HG03342 (cell line): Measurements from ENCODE around the gene CAMSAP2.

Experiments used
- ATAC-seq: cut with Tn5 transposase; IDR thresholded peaks from one replicate; pipeline ENCODE4 v1.9.1; 2021; ENCODE audit warnings: mild to moderate bottlenecking, moderate library complexity; ENCODE audit not compliant: unreplicated experiment

The CAMSAP2 gene

DNA sequence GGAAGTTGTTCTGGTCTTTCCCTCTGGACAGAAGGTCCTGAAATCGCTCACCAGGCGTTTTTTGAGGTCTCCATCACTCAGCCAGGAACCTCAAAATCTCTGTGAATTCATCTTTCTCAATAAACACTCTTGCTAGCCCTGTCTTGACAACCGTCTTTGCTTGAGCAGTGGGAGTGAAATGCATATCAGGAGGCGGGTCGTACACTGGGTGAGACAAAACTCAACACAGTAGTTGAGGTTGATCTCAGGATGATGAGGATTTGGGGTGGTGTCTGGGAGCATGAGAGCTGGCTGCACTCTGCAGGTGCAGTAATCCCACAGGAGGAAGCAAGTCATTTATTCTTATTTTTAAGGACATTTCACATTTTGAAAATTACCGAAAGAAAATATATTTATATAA lies 136.0 kb downstream of the CAMSAP2 start:
- no peak for ATAC-seq

DNA sequence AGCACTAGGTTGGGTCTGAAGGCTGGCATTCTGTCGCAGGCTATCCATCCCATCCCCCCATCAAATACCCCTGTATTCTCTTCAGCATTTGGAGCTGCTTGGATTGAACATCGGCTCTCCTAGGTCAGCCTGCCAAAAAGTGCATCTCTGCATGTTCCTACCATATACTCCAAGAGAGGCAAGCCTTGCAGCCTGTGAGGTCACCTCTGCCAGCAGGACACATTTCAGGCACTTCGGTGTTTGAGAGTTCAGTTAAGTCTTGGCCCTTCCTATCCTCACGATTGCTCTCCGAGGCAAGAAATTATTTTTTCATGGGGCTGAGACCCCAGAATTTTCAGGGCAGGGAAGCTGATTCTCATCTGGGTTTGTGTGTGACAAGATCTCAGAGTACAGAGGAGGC lies 136.7 kb downstream of the CAMSAP2 start:
- no peak for ATAC-seq

DNA sequence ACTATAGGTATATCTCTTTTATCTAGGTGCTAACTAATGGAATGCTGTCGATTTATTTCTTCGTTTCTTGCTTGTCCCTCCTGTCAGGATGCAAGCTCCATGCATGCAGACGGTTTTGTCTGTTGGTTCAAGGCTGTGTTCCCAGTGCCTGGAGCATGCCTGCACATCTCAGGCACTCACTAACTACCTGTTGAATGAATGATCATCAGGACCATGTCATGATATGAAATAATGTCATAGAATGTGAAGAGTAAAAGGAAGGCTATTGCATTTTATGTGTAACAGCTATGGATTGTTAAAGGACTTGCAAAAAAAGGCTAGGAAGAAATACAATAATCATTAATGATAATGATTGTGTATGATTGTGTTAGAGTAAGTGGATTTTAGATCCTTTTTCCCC lies 138.3 kb downstream of the CAMSAP2 start:
- no peak for ATAC-seq

DNA sequence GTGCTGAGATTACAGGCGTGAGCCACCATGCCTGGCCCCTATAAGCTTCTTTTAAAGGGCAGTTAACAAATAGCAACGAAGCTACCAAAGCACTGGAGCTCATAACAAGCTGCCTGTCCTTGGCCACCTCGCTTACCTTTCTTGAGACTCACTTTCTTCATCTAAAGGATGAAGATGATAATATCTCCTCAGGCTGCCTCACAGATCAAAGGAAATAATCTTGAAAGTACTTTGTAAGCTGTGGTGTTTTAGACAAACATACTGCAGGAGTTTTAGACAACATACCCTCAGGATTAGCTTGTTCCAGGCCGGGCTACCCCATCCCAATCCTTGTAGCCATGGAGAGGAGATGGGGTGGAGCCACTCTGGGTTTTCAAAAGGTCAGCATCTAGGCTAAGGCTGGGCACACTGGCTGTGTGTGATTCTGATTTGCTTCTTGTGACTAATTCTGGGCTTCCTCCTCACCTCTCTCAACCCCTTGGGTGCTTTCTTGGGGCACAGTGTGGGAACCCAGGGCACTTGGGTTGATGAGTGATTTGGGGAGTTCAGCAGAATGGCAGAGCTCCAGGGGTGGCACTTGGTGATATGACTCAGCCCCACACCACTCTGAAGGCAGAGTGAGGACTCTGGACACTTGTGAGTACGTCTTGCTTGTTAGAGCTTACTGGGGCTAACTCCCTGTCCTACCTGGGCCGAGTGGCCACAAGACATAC lies 139.3 kb downstream of the CAMSAP2 start:
- ATAC-seq = peak; percentile 67

DNA sequence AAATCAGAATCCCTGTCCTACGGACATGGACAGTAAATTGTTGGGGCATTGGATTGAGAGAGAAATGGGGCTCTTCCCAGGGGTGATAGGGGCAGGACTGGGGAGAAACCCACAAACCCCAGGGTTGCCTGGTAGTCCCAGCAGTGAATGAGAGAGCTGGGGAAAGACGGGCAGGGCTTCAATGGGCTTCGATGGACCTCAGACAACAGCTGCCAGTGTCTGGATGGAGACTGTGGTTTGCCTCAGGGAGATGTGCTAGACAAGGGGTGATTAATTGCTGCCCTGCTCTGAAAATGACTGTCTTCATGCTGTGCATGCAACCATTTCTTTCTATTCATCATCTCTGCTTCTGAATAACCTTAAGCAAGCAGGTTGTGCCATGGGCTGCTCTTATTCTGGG lies 141.5 kb downstream of the CAMSAP2 start:
- no peak for ATAC-seq

DNA sequence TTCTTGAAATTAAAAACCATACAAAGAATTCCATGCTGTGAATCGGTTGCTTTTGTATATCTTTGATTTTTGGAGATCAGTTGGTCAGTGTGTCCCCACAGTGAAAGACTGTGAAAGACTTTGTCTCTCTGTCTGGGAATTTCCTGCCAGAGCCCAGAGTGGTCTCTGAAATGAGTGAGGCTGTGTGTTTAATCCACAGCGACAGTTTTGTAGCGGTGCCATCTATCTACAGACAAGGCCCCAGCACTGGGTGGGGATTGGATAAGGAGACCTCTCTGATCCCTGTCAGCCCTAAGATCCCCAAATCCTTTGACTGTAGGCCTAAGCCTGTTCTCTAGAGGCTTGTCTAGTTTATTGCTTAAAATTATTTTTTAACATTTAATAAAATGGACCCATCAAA lies 144.4 kb downstream of the CAMSAP2 start:
- no peak for ATAC-seq

DNA sequence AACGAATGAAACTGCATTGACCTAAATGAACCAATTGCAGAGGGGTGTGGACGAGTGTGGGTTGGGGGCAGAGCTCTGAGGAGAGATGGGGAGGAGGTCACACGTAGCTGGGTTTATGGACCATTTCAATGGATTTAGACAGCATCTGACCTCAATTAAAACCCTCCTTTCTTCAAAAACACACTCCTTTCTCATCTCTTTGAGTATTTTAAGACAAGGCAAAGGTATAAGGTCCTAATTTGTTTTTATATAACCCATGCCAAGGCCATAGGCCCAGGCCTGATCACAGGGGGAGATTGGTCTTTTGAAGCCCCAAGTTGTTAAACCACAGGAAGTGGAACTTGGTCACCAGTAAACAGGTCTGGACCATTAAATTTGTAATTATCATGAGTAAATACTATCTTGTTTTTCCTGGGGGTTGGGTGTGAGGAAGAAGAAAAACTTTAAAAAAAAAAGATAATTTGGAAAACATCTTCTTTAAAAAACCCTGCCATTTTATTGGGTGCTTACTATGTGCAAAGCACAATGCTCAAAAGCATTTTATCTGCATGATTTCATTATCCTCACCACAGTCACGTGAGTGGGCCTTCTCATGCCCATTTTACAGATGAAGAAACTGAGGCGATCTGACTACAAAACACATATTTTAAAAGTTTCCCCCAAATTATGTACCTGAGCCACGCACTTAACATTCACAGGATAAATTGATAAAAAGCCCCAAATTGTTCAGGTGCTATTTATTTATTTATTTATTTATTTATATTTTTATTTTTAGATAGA lies 147.1 kb downstream of the CAMSAP2 start:
- ATAC-seq = no peak

DNA sequence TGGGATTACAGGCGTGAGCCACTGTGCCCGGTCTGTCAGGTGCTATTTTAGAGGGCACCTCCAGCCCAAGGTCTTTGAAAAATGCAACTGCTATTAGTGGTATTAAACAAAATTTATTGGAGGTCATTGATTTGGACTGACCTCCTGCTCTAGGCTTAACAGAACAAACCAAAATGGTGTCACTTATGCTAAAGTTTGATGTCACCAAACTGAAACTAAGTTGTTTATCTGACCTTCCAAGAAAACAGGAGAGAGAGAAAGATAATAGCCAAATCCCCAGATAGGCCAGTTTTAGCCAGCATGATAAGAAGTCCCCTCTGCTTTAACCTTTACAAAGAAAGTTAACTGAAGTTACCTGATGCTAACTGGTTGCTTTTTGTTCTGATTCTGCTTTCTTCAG lies 147.9 kb downstream of the CAMSAP2 start:
- ATAC-seq = no peak

DNA sequence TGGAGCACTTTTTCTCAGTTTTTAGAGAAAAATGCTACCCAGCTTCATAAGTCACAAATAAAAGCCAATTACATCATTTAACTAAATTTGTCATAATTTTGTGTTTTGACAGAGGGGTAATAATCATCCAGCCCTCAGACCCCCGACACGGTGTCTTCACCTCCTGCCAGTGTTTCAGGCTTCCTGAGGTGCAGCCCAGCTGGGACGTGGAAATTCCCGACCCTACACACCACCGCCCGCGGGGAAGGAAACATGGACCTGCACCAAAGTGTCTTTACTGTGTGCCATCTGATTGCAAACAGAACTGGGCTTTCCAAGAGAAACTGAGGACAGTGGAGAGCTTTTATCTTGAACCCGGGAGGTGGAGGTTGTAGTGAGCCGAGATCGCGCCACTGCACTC lies 148.3 kb downstream of the CAMSAP2 start:
- ATAC-seq = no peak

DNA sequence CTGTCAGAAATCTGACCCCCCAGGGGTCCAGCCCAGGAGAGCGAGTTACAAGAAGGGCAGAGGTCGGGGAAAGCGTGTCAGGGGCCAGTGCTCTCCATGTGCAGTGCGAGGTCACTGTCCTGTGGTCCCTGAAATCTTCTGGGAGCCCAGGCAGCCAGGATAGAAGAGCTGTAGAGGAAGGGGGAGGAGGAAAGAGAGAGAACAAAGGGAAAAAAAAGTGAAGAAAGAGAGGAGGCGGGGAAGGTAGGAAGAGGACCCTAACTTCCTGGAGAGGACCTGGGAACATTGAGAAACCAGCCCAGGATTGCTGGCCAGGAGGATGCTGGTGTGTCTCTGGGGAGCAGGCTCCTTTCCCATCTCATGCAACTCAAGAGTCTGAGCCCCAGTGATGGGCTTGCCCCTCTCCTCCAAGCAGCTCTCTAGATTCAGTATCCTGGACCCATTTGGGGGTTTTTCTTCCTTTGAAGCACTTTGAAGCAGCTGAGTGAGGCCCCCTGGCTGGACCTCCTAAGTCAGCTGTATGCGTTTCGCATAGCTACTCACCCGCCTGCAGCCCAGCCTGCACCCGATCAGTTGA lies 149.2 kb downstream of the CAMSAP2 start:
- ATAC-seq = no peak

DNA sequence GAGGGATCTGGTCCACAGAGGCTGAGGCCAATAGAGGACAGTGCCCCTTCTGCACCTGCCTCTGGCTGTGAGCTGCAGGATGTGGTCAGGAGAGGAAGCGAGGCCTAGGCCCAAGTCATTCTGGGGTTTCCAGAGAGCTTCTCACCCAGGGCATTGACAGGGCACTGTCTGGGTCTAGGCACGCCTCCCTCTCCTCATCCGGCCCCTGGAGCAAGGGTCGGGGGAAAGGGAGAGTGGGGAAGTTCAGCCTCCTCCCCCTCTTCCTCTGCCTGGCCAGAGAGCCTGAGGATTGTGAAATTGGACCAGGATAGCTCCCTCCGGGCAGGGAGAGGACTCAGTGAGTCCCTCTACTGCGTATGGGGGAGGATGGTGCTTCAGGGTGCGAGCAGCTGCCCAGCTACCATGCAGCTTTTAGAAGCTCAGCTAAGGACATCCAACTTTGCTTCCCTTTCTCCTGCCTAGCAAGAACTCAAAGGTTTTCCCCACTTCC lies 149.7 kb downstream of the CAMSAP2 start:
- peak; percentile 89 for ATAC-seq

DNA sequence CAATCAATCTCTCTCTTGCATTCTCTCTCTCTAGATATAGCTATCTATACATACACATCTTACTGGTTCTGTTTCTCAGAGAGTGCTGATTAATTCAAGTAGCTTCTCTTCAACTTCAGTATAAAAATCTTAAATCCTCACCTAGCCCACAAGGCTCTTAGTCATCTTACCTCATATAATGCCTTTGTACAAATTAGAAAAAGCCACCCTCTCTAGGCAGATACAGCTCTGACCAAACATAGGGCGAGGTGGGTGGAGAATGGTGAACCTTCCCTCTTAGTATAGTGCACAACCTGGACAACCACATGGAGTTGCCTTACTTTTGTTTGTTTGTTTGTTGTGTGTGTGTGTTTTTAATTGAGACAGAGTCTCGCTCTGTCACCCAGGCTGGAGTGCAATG lies 150.9 kb downstream of the CAMSAP2 start:
- no peak for ATAC-seq

DNA sequence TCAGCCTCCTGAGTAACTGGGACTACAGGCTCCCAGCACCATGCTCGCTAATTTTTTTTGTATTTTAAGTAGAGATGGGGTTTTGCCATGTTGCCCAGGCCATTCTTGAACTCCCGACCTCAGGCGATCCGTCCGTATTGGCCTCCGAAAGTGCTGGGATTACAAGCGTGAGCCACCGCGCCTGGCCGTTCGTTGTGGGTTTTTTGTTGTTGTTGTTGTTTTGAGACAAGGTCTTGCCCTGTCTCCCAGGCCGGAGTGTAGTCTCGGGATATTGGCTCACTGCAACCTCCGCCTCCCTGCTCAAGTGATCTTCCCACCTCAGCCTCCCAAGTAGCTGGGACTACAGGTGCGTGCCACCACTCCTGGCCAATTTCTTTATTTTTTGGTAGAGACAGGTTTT lies 151.3 kb downstream of the CAMSAP2 start:
- no peak for ATAC-seq

DNA sequence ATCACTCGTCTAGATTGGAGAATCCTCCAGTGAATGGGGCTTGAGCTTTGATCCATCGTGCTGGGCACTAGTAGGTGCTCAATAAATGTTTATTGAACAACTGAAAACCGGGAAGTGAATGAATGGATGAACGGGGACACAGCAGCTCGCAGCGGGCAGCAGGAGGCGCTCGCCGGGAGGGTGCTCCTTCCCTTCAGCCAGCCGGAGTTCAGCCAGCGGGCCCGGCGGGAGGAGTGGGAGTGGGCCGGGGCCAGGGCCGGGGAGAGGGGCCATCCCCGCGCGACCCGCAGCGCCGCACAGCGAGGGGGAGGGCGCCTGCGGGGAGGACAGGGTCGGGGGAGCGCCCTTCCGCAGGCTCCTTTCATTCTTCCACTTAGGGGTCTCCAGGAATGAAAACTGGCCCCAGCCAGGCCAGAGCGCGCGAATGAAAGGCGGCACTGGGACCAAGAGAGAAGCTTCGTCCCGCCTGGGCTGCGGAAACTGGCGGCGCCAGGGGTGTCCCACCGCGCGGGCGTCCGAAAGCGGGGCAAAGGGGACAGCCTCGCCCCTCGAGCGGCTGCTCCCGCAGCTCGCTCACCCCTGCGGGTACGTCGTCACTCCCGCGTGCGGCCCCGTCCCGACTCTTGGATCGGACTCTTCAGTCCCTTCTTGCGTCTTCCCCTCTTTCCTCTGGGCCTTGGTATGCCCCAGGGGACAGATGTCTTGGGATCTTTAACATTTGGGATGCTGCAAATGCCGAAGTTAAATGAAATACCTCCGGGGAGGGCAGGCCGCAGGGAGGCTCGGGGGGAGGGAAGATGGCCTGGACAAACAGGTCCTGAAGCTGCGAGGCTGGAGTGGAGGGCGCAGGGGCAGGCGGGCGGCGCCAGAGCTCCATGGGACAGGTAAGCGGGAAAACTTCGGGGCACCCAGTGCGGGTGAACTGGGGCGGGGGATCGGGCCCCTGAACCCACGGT lies 152.4 kb downstream of the CAMSAP2 start:
- no peak for ATAC-seq

DNA sequence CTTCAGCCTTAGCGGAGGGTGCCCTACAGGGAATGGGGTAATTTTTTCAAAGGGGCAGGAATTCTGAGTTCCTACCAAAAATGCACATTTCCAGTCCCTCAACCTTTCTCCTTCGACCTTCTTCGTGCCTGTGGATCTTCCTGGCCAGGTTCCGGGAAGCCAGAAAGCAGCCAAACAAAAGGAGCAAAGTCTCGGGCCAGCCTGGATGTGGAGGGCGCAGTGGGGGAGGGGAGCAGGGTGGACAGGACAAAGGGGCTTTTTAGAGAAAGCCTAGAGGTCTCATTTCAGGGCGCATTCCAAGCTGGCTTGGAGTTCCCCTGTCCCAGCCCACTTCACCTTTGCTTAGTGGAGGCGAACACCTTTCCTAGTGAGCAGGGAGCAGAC lies 153.1 kb downstream of the CAMSAP2 start:
- no peak for ATAC-seq

DNA sequence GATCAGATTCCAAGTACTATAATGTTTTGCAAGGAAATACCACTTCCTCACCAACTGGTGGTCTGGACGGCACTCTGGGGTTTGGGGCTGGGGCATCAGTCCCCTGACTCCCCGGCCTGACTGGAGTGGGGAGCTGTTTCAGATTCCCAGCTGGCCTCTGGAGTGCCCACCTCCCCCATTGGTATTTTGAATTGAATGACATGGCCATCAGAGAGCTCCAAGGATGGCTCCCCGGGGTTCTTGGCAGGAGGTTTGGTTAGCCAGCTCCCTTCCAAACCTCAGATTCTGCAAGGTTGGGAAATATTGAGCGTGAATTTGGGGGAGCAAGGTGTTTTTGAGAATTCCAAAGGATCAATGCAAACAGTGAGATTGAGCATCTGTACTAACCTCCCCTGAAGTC lies 153.9 kb downstream of the CAMSAP2 start:
- ATAC-seq = no peak

DNA sequence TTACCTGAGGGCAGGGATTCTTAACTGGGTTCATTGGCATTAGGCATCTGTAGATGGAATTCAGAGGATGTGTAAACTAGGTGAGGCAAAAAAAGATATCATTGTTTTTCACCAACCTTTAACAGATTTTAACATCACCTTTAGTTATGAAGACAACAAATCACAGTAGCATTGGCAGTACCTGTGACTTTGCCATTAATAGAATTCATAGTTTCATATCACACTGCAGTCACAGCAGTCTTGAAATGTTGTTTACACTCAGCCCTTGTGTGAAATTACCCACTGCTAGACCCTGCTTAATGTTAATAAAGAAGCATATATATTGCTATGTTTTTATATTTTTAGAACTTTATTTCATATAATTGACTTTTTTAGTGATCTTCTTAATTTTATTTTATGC lies 154.3 kb downstream of the CAMSAP2 start:
- ATAC-seq = no peak

DNA sequence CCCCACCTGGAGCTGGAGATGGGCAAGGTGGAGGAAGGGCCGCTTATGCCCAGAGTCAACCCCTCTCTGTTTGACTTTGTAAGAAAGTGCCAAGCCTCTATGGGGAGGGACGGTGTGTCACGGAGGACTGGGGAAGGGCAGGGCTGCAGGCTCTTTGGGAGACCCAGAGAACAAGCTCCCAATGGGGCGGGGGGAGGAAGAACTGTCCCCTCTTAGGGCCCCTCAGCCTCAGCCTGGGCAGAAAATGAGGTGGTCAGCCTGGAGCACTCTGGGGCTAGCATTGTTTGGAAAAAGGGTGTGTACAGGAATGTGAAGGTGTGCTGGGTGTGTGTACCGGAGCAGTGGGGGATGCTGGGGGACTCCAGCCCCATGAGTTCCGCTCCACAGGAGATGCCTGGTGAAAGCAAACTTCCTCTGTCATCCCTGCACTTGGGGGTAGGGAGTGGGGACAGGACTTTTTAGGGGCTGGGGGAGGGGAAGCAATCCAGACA lies 154.8 kb downstream of the CAMSAP2 start:
- ATAC-seq = no peak

DNA sequence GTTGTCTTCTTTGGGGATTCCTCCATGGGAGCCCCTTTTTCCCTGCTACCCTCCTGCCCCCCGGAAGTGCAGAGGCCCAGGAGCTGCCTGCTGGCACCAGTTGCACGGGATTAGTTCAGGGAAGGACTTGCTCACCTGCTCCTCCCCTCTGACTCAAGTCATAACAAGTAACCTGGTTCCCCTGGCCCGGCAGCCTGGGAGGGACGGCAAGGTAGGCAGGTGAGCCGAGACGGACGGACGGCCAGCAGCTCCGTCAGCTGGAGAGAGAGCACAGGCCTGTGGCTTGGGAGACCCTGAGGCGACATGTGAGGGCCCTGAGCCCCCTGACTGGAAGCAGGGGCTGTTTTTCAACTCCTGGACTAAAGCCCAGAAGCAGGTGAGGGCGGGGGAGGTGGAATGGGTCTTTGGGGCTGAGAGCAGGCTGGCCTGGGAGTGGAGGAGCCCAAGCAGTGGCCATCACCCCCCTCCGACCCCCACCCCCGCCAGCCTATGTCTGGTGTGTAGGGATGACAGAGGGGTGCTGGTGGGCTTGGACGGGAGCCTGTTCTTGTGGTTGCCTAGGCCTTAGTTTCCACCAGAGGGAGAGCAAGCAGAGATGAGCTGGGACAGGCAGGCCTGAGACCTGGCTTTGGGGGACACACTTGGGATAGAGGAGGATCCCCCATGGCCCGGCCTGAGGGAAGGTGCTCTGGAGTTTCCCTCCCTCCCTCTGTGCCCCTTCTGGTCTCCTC lies 156.2 kb downstream of the CAMSAP2 start, which contains the start of gene INAVA:
Gene INAVA, plus strand, starts transcription at position 189 of the 731 bp plus-strand sequence. CDS start 3,501 bp downstream, outside the sequence.
- no peak for ATAC-seq

DNA sequence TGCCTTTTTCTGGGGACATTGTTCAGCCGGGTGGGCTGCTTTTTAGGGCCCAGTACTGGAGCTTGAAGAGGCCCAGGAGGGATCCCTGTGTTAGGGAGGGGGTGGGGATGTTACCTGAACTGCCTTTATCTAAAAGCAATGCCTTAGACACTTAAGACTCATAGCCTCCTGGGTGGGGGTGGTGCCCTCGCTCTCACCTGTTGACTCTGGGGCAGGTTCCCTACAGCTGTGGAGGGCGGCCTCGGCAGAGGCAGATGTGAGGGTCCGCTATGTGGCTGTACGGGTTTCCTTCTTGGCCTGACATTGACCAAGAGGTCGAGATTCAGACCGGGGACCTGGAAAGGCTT lies 156.7 kb downstream of the CAMSAP2 start:
- no peak for ATAC-seq
